Measurements from ENCODE around the gene PDZK1IP1.
"Not testable (repeated sequence)": the region's sequence is repeated elsewhere in the genome, so short reads cannot be mapped to it uniquely, and the experiment has no call there.

The PDZK1IP1 gene

GRCh38 chr1:47196622-47197021 is 6.8 kb upstream of the PDZK1IP1 start:
- Histone ChIP-seq H2BK12ac (ENCODE audit: low read length) (no peak overlapping the region), H3K79me2 (ENCODE audit: control insufficient read depth, insufficient read depth, low read length, poor library complexity) (no peaks in the 10 kb centered on the region), H4K91ac (ENCODE audit: low read depth, low read length) (no peak overlapping the region), H3K14ac (ENCODE audit: low read length) (no peak overlapping the region), H4K12ac (ENCODE audit: low read depth, low read length) (no peak overlapping the region), H2BK5ac (ENCODE audit: low read depth, low read length, poor library complexity) (no peak overlapping the region), H3K18ac (ENCODE audit: low read length) (no peak overlapping the region), H3K36me3 (ENCODE audit: control insufficient read depth in 1 of 2, insufficient read depth in 2 of 2, low read length in 2 of 2) (no peaks in the 10 kb centered on the region), H3K27me3 (ENCODE audit: insufficient read depth, low read length) (no peaks in the 10 kb centered on the region), H2BK120ac (ENCODE audit: insufficient read depth, low read length, poor library complexity) (no peak overlapping the region), H3K4ac (ENCODE audit: low read depth, low read length) (no peak overlapping the region), H3K9ac (ENCODE audit: low read length) (no peak overlapping the region), H4K8ac (ENCODE audit: low read depth, low read length) (no peak overlapping the region), H2AFZ (ENCODE audit: insufficient read depth, low read length, poor library complexity) (no peak overlapping the region), H3K79me1 (ENCODE audit: low read length) (no peaks in the 10 kb centered on the region), H2AK5ac (ENCODE audit: low read length) (no peak overlapping the region), H3K4me2 (ENCODE audit: low read length) (no peak overlapping the region), H3K4me3 (ENCODE audit: low read depth, low read length) (no peak overlapping the region), H3K23ac (ENCODE audit: low read length) (no peak overlapping the region), H3K4me1 (ENCODE audit: control insufficient read depth in 1 of 2, insufficient read depth in 2 of 2, low read length in 2 of 2) (peaks cover 0 to 1% of the 10 kb centered on the region in 2 experiments), H3K9me3 (ENCODE audit: insufficient read depth, low read depth, low read length) (no peaks in the 10 kb centered on the region), H3K27ac (ENCODE audit: low read depth, low read length) (no peak overlapping the region)
- DNase-seq, result no peak
- WGBS (ENCODE audit: extremely low coverage, insufficient coverage, insufficient read length), result no CpG with 5 or more reads among the region's 3 CpGs

- not testable (repeated sequence) for H2BK120ac ChIP-seq (ENCODE audit: insufficient read depth, low read length, poor library complexity); H4K12ac ChIP-seq (ENCODE audit: low read depth, low read length); H3K4me3 ChIP-seq (ENCODE audit: low read depth, low read length); H3K9me3 ChIP-seq (ENCODE audit: insufficient read depth, low read depth, low read length); H3K18ac ChIP-seq (ENCODE audit: low read length); DNase-seq; H2AFZ ChIP-seq (ENCODE audit: insufficient read depth, low read length, poor library complexity); H3K4me1 ChIP-seq (ENCODE audit: control insufficient read depth in 1 of 2, insufficient read depth in 2 of 2, low read length in 2 of 2); H4K8ac ChIP-seq (ENCODE audit: low read depth, low read length); H2BK5ac ChIP-seq (ENCODE audit: low read depth, low read length, poor library complexity); H3K14ac ChIP-seq (ENCODE audit: low read length); H3K4me2 ChIP-seq (ENCODE audit: low read length); H3K4ac ChIP-seq (ENCODE audit: low read depth, low read length); H3K79me1 ChIP-seq (ENCODE audit: low read length); H3K36me3 ChIP-seq (ENCODE audit: control insufficient read depth in 1 of 2, insufficient read depth in 2 of 2, low read length in 2 of 2); H3K79me2 ChIP-seq (ENCODE audit: control insufficient read depth, insufficient read depth, low read length, poor library complexity); H2AK5ac ChIP-seq (ENCODE audit: low read length); H2BK12ac ChIP-seq (ENCODE audit: low read length); H3K23ac ChIP-seq (ENCODE audit: low read length); H3K27ac ChIP-seq (ENCODE audit: low read depth, low read length); H3K9ac ChIP-seq (ENCODE audit: low read length); H3K27me3 ChIP-seq (ENCODE audit: insufficient read depth, low read length); H4K91ac ChIP-seq (ENCODE audit: low read depth, low read length)
- no CpG with 5 or more reads among the region's 9 CpGs for WGBS (ENCODE audit: extremely low coverage, insufficient coverage, insufficient read length)
Measured at GRCh38 chr1:47195981-47196380, 6.1 kb upstream of the PDZK1IP1 start.

DNA sequence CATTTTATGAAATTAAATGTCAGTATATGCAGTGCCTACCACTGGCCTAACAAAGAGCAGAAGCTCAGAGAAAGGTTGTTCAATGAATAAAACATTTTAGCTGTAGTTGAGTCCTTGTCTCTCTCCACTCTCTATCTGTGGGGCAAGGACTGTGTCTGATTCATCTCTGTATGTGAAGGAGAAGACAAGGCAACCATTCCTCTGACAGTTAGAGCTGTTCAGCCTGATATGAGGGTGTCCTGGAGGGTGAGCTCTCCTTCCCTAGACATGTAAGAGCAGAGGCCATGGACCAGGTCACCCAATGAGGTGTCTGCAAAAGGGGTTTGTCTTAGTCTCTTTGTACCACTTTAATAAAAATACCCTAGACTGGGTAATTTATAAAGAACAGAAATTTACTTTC is 4.5 kb upstream of the PDZK1IP1 start:
- H4K8ac ChIP-seq (ENCODE audit: low read depth, low read length), result no peak overlapping the region
- H2BK5ac ChIP-seq (ENCODE audit: low read depth, low read length, poor library complexity), result no peak overlapping the region
- H4K91ac ChIP-seq (ENCODE audit: low read depth, low read length), result no peak overlapping the region
- no peak overlapping the region for H2AFZ ChIP-seq (ENCODE audit: insufficient read depth, low read length, poor library complexity)
- DNase-seq, result no peak
- no peak overlapping the region for H3K23ac ChIP-seq (ENCODE audit: low read length)
- H3K9me3 ChIP-seq (ENCODE audit: insufficient read depth, low read depth, low read length), result peaks cover 3% of the 10 kb centered on the region
- H3K27me3 ChIP-seq (ENCODE audit: insufficient read depth, low read length), result no peaks in the 10 kb centered on the region
- H2AK5ac ChIP-seq (ENCODE audit: low read length), result no peak overlapping the region
- no peaks in the 10 kb centered on the region for H3K79me1 ChIP-seq (ENCODE audit: low read length)
- no peaks in the 10 kb centered on the region for H3K79me2 ChIP-seq (ENCODE audit: control insufficient read depth, insufficient read depth, low read length, poor library complexity)
- H4K12ac ChIP-seq (ENCODE audit: low read depth, low read length), result no peak overlapping the region
- no peak overlapping the region for H3K4ac ChIP-seq (ENCODE audit: low read depth, low read length)
- no peak overlapping the region for H3K9ac ChIP-seq (ENCODE audit: low read length)
- no peak overlapping the region for H3K27ac ChIP-seq (ENCODE audit: low read depth, low read length)
- no peak overlapping the region for H3K18ac ChIP-seq (ENCODE audit: low read length)
- H3K4me2 ChIP-seq (ENCODE audit: low read length), result no peak overlapping the region
- H3K14ac ChIP-seq (ENCODE audit: low read length), result no peak overlapping the region
- H2BK120ac ChIP-seq (ENCODE audit: insufficient read depth, low read length, poor library complexity), result no peak overlapping the region
- H3K4me1 ChIP-seq (ENCODE audit: control insufficient read depth in 1 of 2, insufficient read depth in 2 of 2, low read length in 2 of 2), result peaks cover 0 to 4% of the 10 kb centered on the region in 2 experiments
- H3K4me3 ChIP-seq (ENCODE audit: low read depth, low read length), result no peak overlapping the region
- H3K36me3 ChIP-seq (ENCODE audit: control insufficient read depth in 1 of 2, insufficient read depth in 2 of 2, low read length in 2 of 2), result no peaks in the 10 kb centered on the region
- H2BK12ac ChIP-seq (ENCODE audit: low read length), result no peak overlapping the region

- not testable (repeated sequence) for H2AFZ ChIP-seq (ENCODE audit: insufficient read depth, low read length, poor library complexity); H4K91ac ChIP-seq (ENCODE audit: low read depth, low read length); H3K36me3 ChIP-seq (ENCODE audit: control insufficient read depth in 1 of 2, insufficient read depth in 2 of 2, low read length in 2 of 2); H3K4ac ChIP-seq (ENCODE audit: low read depth, low read length); H3K4me3 ChIP-seq (ENCODE audit: low read depth, low read length); H3K23ac ChIP-seq (ENCODE audit: low read length); H3K79me2 ChIP-seq (ENCODE audit: control insufficient read depth, insufficient read depth, low read length, poor library complexity); H3K27ac ChIP-seq (ENCODE audit: low read depth, low read length); H3K9me3 ChIP-seq (ENCODE audit: insufficient read depth, low read depth, low read length); DNase-seq; H2AK5ac ChIP-seq (ENCODE audit: low read length); H2BK120ac ChIP-seq (ENCODE audit: insufficient read depth, low read length, poor library complexity); H3K27me3 ChIP-seq (ENCODE audit: insufficient read depth, low read length); H3K18ac ChIP-seq (ENCODE audit: low read length); H3K79me1 ChIP-seq (ENCODE audit: low read length); H3K9ac ChIP-seq (ENCODE audit: low read length); H4K8ac ChIP-seq (ENCODE audit: low read depth, low read length); H2BK5ac ChIP-seq (ENCODE audit: low read depth, low read length, poor library complexity); H2BK12ac ChIP-seq (ENCODE audit: low read length); H3K14ac ChIP-seq (ENCODE audit: low read length); H3K4me1 ChIP-seq (ENCODE audit: control insufficient read depth in 1 of 2, insufficient read depth in 2 of 2, low read length in 2 of 2); H3K4me2 ChIP-seq (ENCODE audit: low read length); H4K12ac ChIP-seq (ENCODE audit: low read depth, low read length)
- WGBS (ENCODE audit: extremely low coverage, insufficient coverage, insufficient read length), result no CpG with 5 or more reads among the region's 10 CpGs
Measured at GRCh38 chr1:47193496-47193895, 3.7 kb upstream of the PDZK1IP1 start.

All from trophoblast cell (in vitro differentiated cells and primary cell).